IMR-90 (cell line): ENCODE data around the gene ACTR10. TPM values are rescaled to one million over a fixed set of nuclear protein-coding genes. Genes with fewer than 3 reads are reported as not detected.

Experiments used
- ATAC-seq: fragments of 200-7000 bp; cut with Tn5 transposase; 2 replicates; pipeline ENCODE4 v1.9.1; 2020; ENCODE audit warnings: low read depth, mild to moderate bottlenecking, moderate library complexity
- BruUV-seq: library from RNA; stranded (reverse); fragments of 400-500 nt; replicated peaks from 2 replicates; lab custom pipeline; 2021; lab: Mats Ljungman, UMichigan
- CTCF ChIA-PET: fragments of 300-600 bp; formaldehyde crosslinking; extraction: SDS; loops from one replicate; lab custom pipeline; 2021; ENCODE audit warnings: antibody characterized with exemption; lab: Yijun Ruan, JAX
- POLR2A ChIA-PET: fragments of 300-600 bp; sonication (Branson Sonifier 250); formaldehyde crosslinking; loops from one replicate; lab custom pipeline; 2022; ENCODE audit warnings: antibody characterized with exemption; ENCODE audit not compliant: unreplicated experiment; lab: Charles Lee
- DNase-seq: peaks from one replicate; pipeline ENCODE4 v3.0.0; 2013
- H2AFZ ChIP-seq: replicated peaks from 2 replicates; pipeline ENCODE3; 2013; ENCODE audit warnings: low read length, mild to moderate bottlenecking; ENCODE audit not compliant: poor library complexity
- H2AK5ac ChIP-seq: 2 replicates; pipeline ENCODE4 v1.6.1; 2013; ENCODE audit warnings: low read depth, low read length, inconsistent platforms
- H2AK9ac ChIP-seq: replicated peaks from 2 replicates; pipeline ENCODE3; 2013; ENCODE audit warnings: mild to moderate bottlenecking, low read depth, low read length, moderate library complexity; ENCODE audit not compliant: poor library complexity
- H2BK120ac ChIP-seq: 2 replicates; pipeline ENCODE4 v1.6.1; 2013; ENCODE audit warnings: low read depth, low read length, inconsistent platforms
- H2BK15ac ChIP-seq: 3 replicates; pipeline ENCODE4 v1.6.1; 2013; ENCODE audit warnings: low read depth, low read length, inconsistent platforms
- H2BK20ac ChIP-seq: 2 replicates; pipeline ENCODE4 v1.6.1; 2013; ENCODE audit warnings: low read depth, mild to moderate bottlenecking, inconsistent platforms, low read length, moderate library complexity
- H2BK5ac ChIP-seq: 2 replicates; pipeline ENCODE4 v1.6.1; 2013; ENCODE audit warnings: mild to moderate bottlenecking, low read depth, low read length, inconsistent platforms; ENCODE audit not compliant: poor library complexity, severe bottlenecking
- H3K14ac ChIP-seq: replicated peaks from 2 replicates; pipeline ENCODE4 v1.6.1; 2013; ENCODE audit warnings: low read depth, low read length, inconsistent platforms
- H3K18ac ChIP-seq: 2 replicates; pipeline ENCODE4 v1.6.1; 2013; ENCODE audit warnings: low read depth, low read length, control low read depth
- H3K23ac ChIP-seq: 2 replicates; pipeline ENCODE4 v1.6.1; 2013; ENCODE audit warnings: low read depth, low read length, inconsistent platforms
- H3K27ac ChIP-seq: 2 replicates; pipeline ENCODE4 v1.5.1; 2013; ENCODE audit warnings: mild to moderate bottlenecking, control low read depth, low read length; ENCODE audit not compliant: insufficient read depth
- H3K27me3 ChIP-seq: 2 replicates; pipeline ENCODE4 v1.6.1; 2013; ENCODE audit warnings: low read length; ENCODE audit not compliant: control insufficient read depth, insufficient read depth
- H3K36me3 ChIP-seq: 2 replicates; pipeline ENCODE4 v1.6.1; 2013; ENCODE audit warnings: low read length, mixed read lengths; ENCODE audit not compliant: control insufficient read depth, insufficient read depth
- H3K4ac ChIP-seq: 2 replicates; pipeline ENCODE4 v1.6.1; 2013; ENCODE audit warnings: low read depth, low read length, inconsistent platforms
- H3K4me1 ChIP-seq: 2 replicates; pipeline ENCODE4 v1.6.1; 2013; ENCODE audit warnings: low read length, mixed read lengths; ENCODE audit not compliant: control insufficient read depth, insufficient read depth
- H3K4me2 ChIP-seq: 2 replicates; pipeline ENCODE4 v1.6.1; 2013; ENCODE audit warnings: low read depth, mild to moderate bottlenecking, control low read depth, low read length, moderate library complexity
- H3K4me3 ChIP-seq: 2 replicates; pipeline ENCODE4 v1.5.1; 2013; ENCODE audit warnings: low read depth, mild to moderate bottlenecking, control low read depth, low read length, moderate library complexity; ENCODE audit not compliant: insufficient read depth
- H3K56ac ChIP-seq: 2 replicates; pipeline ENCODE4 v1.6.1; 2013; ENCODE audit warnings: low read length, inconsistent platforms; ENCODE audit not compliant: insufficient read depth; ENCODE audit errors: extremely low read depth
- H3K79me1 ChIP-seq, 2 experiments: 2 replicates each; pipeline ENCODE4 v1.6.1; 2013; ENCODE audit warnings: low read length in 2 of 2, inconsistent platforms in 1 of 2, low read depth in 1 of 2
- H3K9ac ChIP-seq: 2 replicates; pipeline ENCODE4 v1.6.1; 2013; ENCODE audit warnings: low read depth, low read length, control low read depth
- H3K9me1 ChIP-seq: 2 replicates; pipeline ENCODE4 v1.6.1; 2013; ENCODE audit warnings: low read length, inconsistent platforms; ENCODE audit not compliant: insufficient read depth
- H3K9me3 ChIP-seq: 2 replicates; pipeline ENCODE4 v1.6.1; 2013; ENCODE audit warnings: low read length; ENCODE audit not compliant: control insufficient read depth, insufficient read depth
- H4K20me1 ChIP-seq: 2 replicates; pipeline ENCODE4 v1.6.1; 2013; ENCODE audit warnings: low read length, inconsistent platforms; ENCODE audit not compliant: insufficient read depth
- H4K5ac ChIP-seq: 2 replicates; pipeline ENCODE4 v1.6.1; 2013; ENCODE audit warnings: mild to moderate bottlenecking, low read depth, low read length, control low read depth
- H4K8ac ChIP-seq, 2 experiments: 2 replicates each; pipeline ENCODE4 v1.6.1; 2013; ENCODE audit warnings: low read depth in 2 of 2, low read length in 2 of 2, control low read depth in 1 of 2, inconsistent platforms in 1 of 2
- H4K91ac ChIP-seq: 2 replicates; pipeline ENCODE4 v1.6.1; 2013; ENCODE audit warnings: low read depth, low read length, inconsistent platforms; ENCODE audit not compliant: insufficient read depth
- CTCF ChIP-seq: conservative IDR thresholded peaks from 2 replicates; pipeline ENCODE4 v1.5.1; 2012; ENCODE audit warnings: mild to moderate bottlenecking, low read depth, low read length, improper control_type of control experiment
- FOS ChIP-seq: fragments of 150-350 bp; IDR thresholded peaks from 2 replicates; pipeline ENCODE4 v1.6.1; 2016; ENCODE audit warnings: low read depth, low read length
- MXI1 ChIP-seq: IDR thresholded peaks from 2 replicates; pipeline ENCODE4 v1.6.1; 2012; ENCODE audit warnings: low read depth, mild to moderate bottlenecking, low read length, moderate library complexity, borderline replicate concordance
- RAD21 ChIP-seq: IDR thresholded peaks from 2 replicates; pipeline ENCODE4 v1.6.1; 2012; ENCODE audit warnings: low read length, improper control_type of control experiment
- SMC3 ChIP-seq: fragments of 150-350 bp; IDR thresholded peaks from 2 replicates; pipeline ENCODE4 v1.6.1; 2016; ENCODE audit warnings: low read depth, mild to moderate bottlenecking, antibody characterized with exemption, low read length, moderate library complexity
- WGBS, 2 experiments: methylation state at CpG; one replicate each; pipeline versions ENCODE4 v1.1.5 to v1.1.7; 2013; ENCODE audit warnings: missing lambda C conversion rate in 2 of 2; ENCODE audit not compliant: insufficient read length in 1 of 2; ENCODE audit errors: extremely low coverage in 2 of 2; 5-methylcytosine and 5-hydroxymethylcytosine counted together
- dilution Hi-C: fragments of 300-500 bp; cut with HindIII; formaldehyde crosslinking; loops from one replicate; pipeline ENCODE4 v1.14.3; 2018; ENCODE audit warnings: low sequenced_read_pairs; ENCODE audit not compliant: unreplicated experiment
- in situ Hi-C: fragments of 300-500 bp; cut with MboI; formaldehyde crosslinking; loops from 3 replicates; pipeline ENCODE4 v1.14.3; 2019; ENCODE audit warnings: low sequenced_read_pairs, inconsistent platforms, mixed read lengths
- intact Hi-C: fragments of 100-400 bp; cut with micrococcal nuclease; formaldehyde crosslinking; loops from 2 replicates; pipeline ENCODE4 v1.10.0; 2022
- polyA plus RNA-seq, 3 experiments: library from polyadenylated mRNA; depleted of rRNA; stranded (reverse); fragments of >200 nt; gene quantifications; 2 replicates each; pipeline ENCODE4 v1.2.3, GENCODE V29; 2012; ENCODE audit warnings: low replicate concordance in 1 of 3
- total RNA-seq: library from RNA; depleted of rRNA; stranded (reverse); fragments of >200 nt; gene quantifications from 2 replicates; pipeline ENCODE4 v1.2.3, GENCODE V29; 2012

ACTR10 gene
- total and polyA plus RNA-seq, 2 of the 4 experiments (the other 2 are of a cell fraction), result 71.0 to 71.7 TPM

GRCh38 chr14:58166005-58166983, 33.7 kb upstream of the ACTR10 start:
- Histone ChIP-seq H3K9me3 (no peaks in the 10 kb centered on the region), H2AK9ac (no peak overlapping the region), H4K8ac (no peak overlapping the region), H3K36me3 (no peaks in the 10 kb centered on the region), H2AK5ac (peak overlapping the region; percentile 6; the same call in 1 of the 2 replicates), H3K9ac (no peak overlapping the region), H3K79me1 (no peaks in the 10 kb centered on the region), H4K5ac (no peak overlapping the region), H3K4me2 (no peak overlapping the region), H3K56ac (no peak overlapping the region), H3K27me3 (peaks cover 6% of the 10 kb centered on the region), H3K18ac (no peak overlapping the region), H3K4me3 (no peak overlapping the region), H3K4ac (no peak overlapping the region), H3K14ac (no peak overlapping the region; the same call in 1 of the 2 replicates), H3K27ac (no peak overlapping the region), H4K20me1 (no peaks in the 10 kb centered on the region), H3K4me1 (no peaks in the 10 kb centered on the region), H2BK5ac (no peak overlapping the region), H2BK120ac (no peak overlapping the region), H3K9me1 (no peaks in the 10 kb centered on the region), H4K91ac (no peak overlapping the region), H3K23ac (no peak overlapping the region), H2BK15ac (no peak overlapping the region), H2AFZ (peak overlapping the region; percentile 52), H2BK20ac (no peak overlapping the region)
- no TSS peak for BruUV-seq
- peak; percentile 78 for DNase-seq
- 80% methylated on average over 1 of the region's 10 CpGs; no CpG with 5 or more reads in 1 of the 2 experiments for WGBS, 2 experiments
- POLR2A ChIA-PET, result no interaction called here
- peak; percentile 78 for ATAC-seq
- intact Hi-C loops (loop anchor here (1.0 kb wide), 2 partner anchors 58 to 62 kb away; no protein-coding TSS in a partner anchor), dilution Hi-C loops (no loop called here), in situ Hi-C loops (no loop called here)
- no peak for TF ChIP-seq MXI1
- TF ChIP-seq FOS, result no peak
- peak; percentile 66 for TF ChIP-seq RAD21
- peak; percentile 62 for TF ChIP-seq SMC3
- peak; percentile 82 for TF ChIP-seq CTCF
- CTCF ChIA-PET, result interaction anchor here (0.9 to 1.1 kb wide), 2 partner anchors 33 to 57 kb away, joined by 4 to 6 read pairs; no protein-coding TSS in a partner anchor
